IMR-90 (cell line): Measurements from ENCODE around the gene DOCK7. TPM values are rescaled to one million over a fixed set of nuclear protein-coding genes. Genes with fewer than 3 reads are reported as not detected.

ENCODE experiments used
- ATAC-seq: fragments of 200-7000 bp; cut with Tn5 transposase; 2 replicates; pipeline ENCODE4 v1.9.1; 2020; ENCODE audit warnings: low read depth, mild to moderate bottlenecking, moderate library complexity
- BruUV-seq: library from RNA; stranded (reverse); fragments of 400-500 nt; replicated peaks from 2 replicates; lab custom pipeline; 2021; lab: Mats Ljungman, UMichigan
- CTCF ChIA-PET: fragments of 300-600 bp; formaldehyde crosslinking; extraction: SDS; loops from one replicate; lab custom pipeline; 2021; ENCODE audit warnings: antibody characterized with exemption; lab: Yijun Ruan, JAX
- POLR2A ChIA-PET: fragments of 300-600 bp; sonication (Branson Sonifier 250); formaldehyde crosslinking; loops from one replicate; lab custom pipeline; 2022; ENCODE audit warnings: antibody characterized with exemption; ENCODE audit not compliant: unreplicated experiment; lab: Charles Lee
- DNase-seq: peaks from one replicate; pipeline ENCODE4 v3.0.0; 2013
- H2AFZ ChIP-seq: replicated peaks from 2 replicates; pipeline ENCODE3; 2013; ENCODE audit warnings: low read length, mild to moderate bottlenecking; ENCODE audit not compliant: poor library complexity
- H2AK5ac ChIP-seq: 2 replicates; pipeline ENCODE4 v1.6.1; 2013; ENCODE audit warnings: low read depth, low read length, inconsistent platforms
- H2AK9ac ChIP-seq: replicated peaks from 2 replicates; pipeline ENCODE3; 2013; ENCODE audit warnings: mild to moderate bottlenecking, low read depth, low read length, moderate library complexity; ENCODE audit not compliant: poor library complexity
- H2BK120ac ChIP-seq: 2 replicates; pipeline ENCODE4 v1.6.1; 2013; ENCODE audit warnings: low read depth, low read length, inconsistent platforms
- H2BK15ac ChIP-seq: 3 replicates; pipeline ENCODE4 v1.6.1; 2013; ENCODE audit warnings: low read depth, low read length, inconsistent platforms
- H2BK20ac ChIP-seq: 2 replicates; pipeline ENCODE4 v1.6.1; 2013; ENCODE audit warnings: low read depth, mild to moderate bottlenecking, inconsistent platforms, low read length, moderate library complexity
- H2BK5ac ChIP-seq: 2 replicates; pipeline ENCODE4 v1.6.1; 2013; ENCODE audit warnings: mild to moderate bottlenecking, low read depth, low read length, inconsistent platforms; ENCODE audit not compliant: poor library complexity, severe bottlenecking
- H3K14ac ChIP-seq: replicated peaks from 2 replicates; pipeline ENCODE4 v1.6.1; 2013; ENCODE audit warnings: low read depth, low read length, inconsistent platforms
- H3K18ac ChIP-seq: 2 replicates; pipeline ENCODE4 v1.6.1; 2013; ENCODE audit warnings: low read depth, low read length, control low read depth
- H3K23ac ChIP-seq: 2 replicates; pipeline ENCODE4 v1.6.1; 2013; ENCODE audit warnings: low read depth, low read length, inconsistent platforms
- H3K27ac ChIP-seq: 2 replicates; pipeline ENCODE4 v1.5.1; 2013; ENCODE audit warnings: mild to moderate bottlenecking, control low read depth, low read length; ENCODE audit not compliant: insufficient read depth
- H3K27me3 ChIP-seq: 2 replicates; pipeline ENCODE4 v1.6.1; 2013; ENCODE audit warnings: low read length; ENCODE audit not compliant: control insufficient read depth, insufficient read depth
- H3K36me3 ChIP-seq: 2 replicates; pipeline ENCODE4 v1.6.1; 2013; ENCODE audit warnings: low read length, mixed read lengths; ENCODE audit not compliant: control insufficient read depth, insufficient read depth
- H3K4ac ChIP-seq: 2 replicates; pipeline ENCODE4 v1.6.1; 2013; ENCODE audit warnings: low read depth, low read length, inconsistent platforms
- H3K4me1 ChIP-seq: 2 replicates; pipeline ENCODE4 v1.6.1; 2013; ENCODE audit warnings: low read length, mixed read lengths; ENCODE audit not compliant: control insufficient read depth, insufficient read depth
- H3K4me2 ChIP-seq: 2 replicates; pipeline ENCODE4 v1.6.1; 2013; ENCODE audit warnings: low read depth, mild to moderate bottlenecking, control low read depth, low read length, moderate library complexity
- H3K4me3 ChIP-seq: 2 replicates; pipeline ENCODE4 v1.5.1; 2013; ENCODE audit warnings: low read depth, mild to moderate bottlenecking, control low read depth, low read length, moderate library complexity; ENCODE audit not compliant: insufficient read depth
- H3K56ac ChIP-seq: 2 replicates; pipeline ENCODE4 v1.6.1; 2013; ENCODE audit warnings: low read length, inconsistent platforms; ENCODE audit not compliant: insufficient read depth; ENCODE audit errors: extremely low read depth
- H3K79me1 ChIP-seq, 2 experiments: 2 replicates each; pipeline ENCODE4 v1.6.1; 2013; ENCODE audit warnings: low read length in 2 of 2, inconsistent platforms in 1 of 2, low read depth in 1 of 2
- H3K9ac ChIP-seq: 2 replicates; pipeline ENCODE4 v1.6.1; 2013; ENCODE audit warnings: low read depth, low read length, control low read depth
- H3K9me1 ChIP-seq: 2 replicates; pipeline ENCODE4 v1.6.1; 2013; ENCODE audit warnings: low read length, inconsistent platforms; ENCODE audit not compliant: insufficient read depth
- H3K9me3 ChIP-seq: 2 replicates; pipeline ENCODE4 v1.6.1; 2013; ENCODE audit warnings: low read length; ENCODE audit not compliant: control insufficient read depth, insufficient read depth
- H4K20me1 ChIP-seq: 2 replicates; pipeline ENCODE4 v1.6.1; 2013; ENCODE audit warnings: low read length, inconsistent platforms; ENCODE audit not compliant: insufficient read depth
- H4K5ac ChIP-seq: 2 replicates; pipeline ENCODE4 v1.6.1; 2013; ENCODE audit warnings: mild to moderate bottlenecking, low read depth, low read length, control low read depth
- H4K8ac ChIP-seq, 2 experiments: 2 replicates each; pipeline ENCODE4 v1.6.1; 2013; ENCODE audit warnings: low read depth in 2 of 2, low read length in 2 of 2, control low read depth in 1 of 2, inconsistent platforms in 1 of 2
- H4K91ac ChIP-seq: 2 replicates; pipeline ENCODE4 v1.6.1; 2013; ENCODE audit warnings: low read depth, low read length, inconsistent platforms; ENCODE audit not compliant: insufficient read depth
- BHLHE40 ChIP-seq: fragments of 150-350 bp; IDR thresholded peaks from 2 replicates; pipeline ENCODE4 v1.6.1; 2016; ENCODE audit warnings: mild to moderate bottlenecking, low read depth, low read length
- CEBPB ChIP-seq: IDR thresholded peaks from 2 replicates; pipeline ENCODE4 v1.6.1; 2012; ENCODE audit warnings: low read depth, low read length, improper control_type of control experiment
- CHD1 ChIP-seq: IDR thresholded peaks from 2 replicates; pipeline ENCODE4 v1.6.1; 2012; ENCODE audit warnings: low read depth, low read length, improper control_type of control experiment
- MAZ ChIP-seq: IDR thresholded peaks from 2 replicates; pipeline ENCODE4 v1.6.1; 2012; ENCODE audit warnings: low read depth, mild to moderate bottlenecking, low read length, improper control_type of control experiment, moderate library complexity, borderline replicate concordance
- MXI1 ChIP-seq: IDR thresholded peaks from 2 replicates; pipeline ENCODE4 v1.6.1; 2012; ENCODE audit warnings: low read depth, mild to moderate bottlenecking, low read length, moderate library complexity, borderline replicate concordance
- POLR2A ChIP-seq: IDR thresholded peaks from 2 replicates; pipeline ENCODE4 v1.6.1; 2012; ENCODE audit warnings: mild to moderate bottlenecking, low read depth, low read length
- RCOR1 ChIP-seq: IDR thresholded peaks from 2 replicates; pipeline ENCODE4 v1.6.1; 2012; ENCODE audit warnings: mild to moderate bottlenecking, low read length, improper control_type of control experiment; ENCODE audit not compliant: insufficient replicate concordance
- RFX5 ChIP-seq: IDR thresholded peaks from 2 replicates; pipeline ENCODE4 v1.8.0; 2012; ENCODE audit warnings: low read depth, mild to moderate bottlenecking, low read length, moderate library complexity
- WGBS, 2 experiments: methylation state at CpG; one replicate each; pipeline versions ENCODE4 v1.1.5 to v1.1.7; 2013; ENCODE audit warnings: missing lambda C conversion rate in 2 of 2; ENCODE audit not compliant: insufficient read length in 1 of 2; ENCODE audit errors: extremely low coverage in 2 of 2; 5-methylcytosine and 5-hydroxymethylcytosine counted together
- dilution Hi-C: fragments of 300-500 bp; cut with HindIII; formaldehyde crosslinking; loops from one replicate; pipeline ENCODE4 v1.14.3; 2018; ENCODE audit warnings: low sequenced_read_pairs; ENCODE audit not compliant: unreplicated experiment
- in situ Hi-C: fragments of 300-500 bp; cut with MboI; formaldehyde crosslinking; loops from 3 replicates; pipeline ENCODE4 v1.14.3; 2019; ENCODE audit warnings: low sequenced_read_pairs, inconsistent platforms, mixed read lengths
- intact Hi-C: fragments of 100-400 bp; cut with micrococcal nuclease; formaldehyde crosslinking; loops from 2 replicates; pipeline ENCODE4 v1.10.0; 2022
- polyA plus RNA-seq, 3 experiments: library from polyadenylated mRNA; depleted of rRNA; stranded (reverse); fragments of >200 nt; gene quantifications; 2 replicates each; pipeline ENCODE4 v1.2.3, GENCODE V29; 2012; ENCODE audit warnings: low replicate concordance in 1 of 3
- total RNA-seq: library from RNA; depleted of rRNA; stranded (reverse); fragments of >200 nt; gene quantifications from 2 replicates; pipeline ENCODE4 v1.2.3, GENCODE V29; 2012
- TF ChIP-seq, protein P1 (sequence below): conservative IDR thresholded peaks from 2 replicates; pipeline ENCODE4 v1.5.1; 2012; ENCODE audit warnings: mild to moderate bottlenecking, low read depth, low read length, improper control_type of control experiment

DOCK7 gene
- total and polyA plus RNA-seq, 2 of the 4 experiments (the other 2 are of a cell fraction), result 38.0 to 97.7 TPM

DNA sequence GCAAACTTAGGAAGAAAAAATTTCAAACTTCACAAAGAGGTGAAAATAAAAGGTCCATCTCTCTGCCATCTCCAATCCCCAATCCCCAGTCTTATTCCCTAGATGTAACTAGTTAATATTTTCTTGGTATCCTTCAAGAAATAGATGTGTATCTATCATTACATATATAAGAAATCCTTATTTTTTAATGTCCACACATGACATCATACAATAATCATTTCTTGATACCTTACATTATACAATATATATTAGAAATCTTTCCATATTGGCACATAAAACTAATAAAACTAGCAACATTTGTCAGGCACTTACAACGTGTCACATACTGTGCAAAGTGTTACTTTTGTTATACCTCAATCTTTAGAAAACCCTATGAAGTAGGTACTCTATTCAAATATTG, 16.2 kb downstream of the DOCK7 start:
- in situ Hi-C loops, result no loop called here
- Histone ChIP-seq H3K27me3 (no peaks in the 10 kb centered on the region), H2BK120ac (no peak overlapping the region), H3K9me1 (peaks cover 3% of the 10 kb centered on the region; the same call in 1 of the 2 replicates), H2BK15ac (no peak overlapping the region), H2BK20ac (no peak overlapping the region), H3K9ac (no peak overlapping the region), H3K18ac (no peak overlapping the region), H3K9me3 (no peaks in the 10 kb centered on the region), H3K4me3 (no peak overlapping the region), H3K4me1 (peaks cover 5% of the 10 kb centered on the region), H3K27ac (no peak overlapping the region), H4K20me1 (peaks cover 43% of the 10 kb centered on the region; the same call in 1 of the 2 replicates), H2BK5ac (no peak overlapping the region), H4K91ac (no peak overlapping the region), H2AK9ac (no peak overlapping the region), H3K4ac (no peak overlapping the region), H2AFZ (no peak overlapping the region), H3K14ac (no peak overlapping the region), H3K36me3 (peaks cover 4% of the 10 kb centered on the region; the same call in 1 of the 2 replicates), H3K56ac (no peak overlapping the region), H3K79me1 (peaks cover 9 to 49% of the 10 kb centered on the region in 2 experiments), H3K23ac (no peak overlapping the region), H4K5ac (no peak overlapping the region), H4K8ac (no peak overlapping the region), H3K4me2 (no peak overlapping the region), H2AK5ac (no peak overlapping the region)
- ATAC-seq (no peak), DNase-seq (no peak)
- dilution Hi-C loops, result no loop called here
- TF ChIP-seq MXI1 (no peak), MAZ (no peak), POLR2A (no peak), BHLHE40 (no peak), RFX5 (no peak), CHD1 (no peak), RCOR1 (no peak), CEBPB (no peak)
- TF ChIP-seq, protein P1, sequence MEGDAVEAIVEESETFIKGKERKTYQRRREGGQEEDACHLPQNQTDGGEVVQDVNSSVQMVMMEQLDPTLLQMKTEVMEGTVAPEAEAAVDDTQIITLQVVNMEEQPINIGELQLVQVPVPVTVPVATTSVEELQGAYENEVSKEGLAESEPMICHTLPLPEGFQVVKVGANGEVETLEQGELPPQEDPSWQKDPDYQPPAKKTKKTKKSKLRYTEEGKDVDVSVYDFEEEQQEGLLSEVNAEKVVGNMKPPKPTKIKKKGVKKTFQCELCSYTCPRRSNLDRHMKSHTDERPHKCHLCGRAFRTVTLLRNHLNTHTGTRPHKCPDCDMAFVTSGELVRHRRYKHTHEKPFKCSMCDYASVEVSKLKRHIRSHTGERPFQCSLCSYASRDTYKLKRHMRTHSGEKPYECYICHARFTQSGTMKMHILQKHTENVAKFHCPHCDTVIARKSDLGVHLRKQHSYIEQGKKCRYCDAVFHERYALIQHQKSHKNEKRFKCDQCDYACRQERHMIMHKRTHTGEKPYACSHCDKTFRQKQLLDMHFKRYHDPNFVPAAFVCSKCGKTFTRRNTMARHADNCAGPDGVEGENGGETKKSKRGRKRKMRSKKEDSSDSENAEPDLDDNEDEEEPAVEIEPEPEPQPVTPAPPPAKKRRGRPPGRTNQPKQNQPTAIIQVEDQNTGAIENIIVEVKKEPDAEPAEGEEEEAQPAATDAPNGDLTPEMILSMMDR, result no peak
- intact Hi-C loops, result no loop called here
- ChIA-PET POLR2A (no interaction called here), CTCF (no interaction called here)
- WGBS, 2 experiments, result no CpG with 5 or more reads among the region's 1 CpG
- BruUV-seq, result no TSS peak
